OCI-LY1 (cell line): Measurements from ENCODE around the gene GPR75.
"Not testable (repeated sequence)": the region's sequence is repeated elsewhere in the genome, so short reads cannot be mapped to it uniquely, and the experiment has no call there.

ENCODE experiments used
- H2AFZ ChIP-seq: fragments of 200-600 bp; sonication (generic), shearing (Covaris generic); 2 replicates; pipeline ENCODE4 v1.6.0; 2014; ENCODE audit warnings: antibody characterized with exemption, mild to moderate bottlenecking, low read length
- H3F3A ChIP-seq: fragments of 200-600 bp; sonication (generic), shearing (Covaris generic); 2 replicates; pipeline ENCODE4 v1.6.0; 2014; ENCODE audit warnings: mild to moderate bottlenecking, antibody characterized with exemption, low read length, moderate library complexity; ENCODE audit not compliant: insufficient read depth
- H3K27ac ChIP-seq: fragments of 200-600 bp; sonication (generic); 2 replicates; pipeline ENCODE4 v1.5.1; 2014; ENCODE audit warnings: low read length, mixed run types, mild to moderate bottlenecking, low read depth; ENCODE audit not compliant: poor library complexity, severe bottlenecking
- H3K27me3 ChIP-seq: fragments of 200-600 bp; sonication (generic); 2 replicates; pipeline ENCODE4 v1.6.0; 2014; ENCODE audit warnings: antibody characterized with exemption, mild to moderate bottlenecking, low read length, moderate library complexity; ENCODE audit not compliant: insufficient read depth
- H3K36me3 ChIP-seq: fragments of 200-600 bp; sonication (generic); 2 replicates; pipeline ENCODE4 v1.6.1; 2014; ENCODE audit warnings: mild to moderate bottlenecking, antibody characterized with exemption, low read length, moderate library complexity, mixed read lengths; ENCODE audit not compliant: insufficient read depth
- H3K4me1 ChIP-seq: fragments of 200-600 bp; sonication (generic); 2 replicates; pipeline ENCODE4 v1.5.1; 2014; ENCODE audit warnings: mild to moderate bottlenecking, low read length, moderate library complexity; ENCODE audit not compliant: insufficient read depth, severe bottlenecking
- H3K4me2 ChIP-seq: fragments of 200-600 bp; sonication (generic), shearing (Covaris generic); 2 replicates; pipeline ENCODE4 v1.6.1; 2014; ENCODE audit warnings: low read length
- H3K4me3 ChIP-seq: fragments of 200-600 bp; sonication (generic); 2 replicates; pipeline ENCODE4 v1.5.1; 2014; ENCODE audit warnings: low read length, low read depth, mild to moderate bottlenecking, mixed read lengths; ENCODE audit not compliant: poor library complexity, severe bottlenecking
- H3K79me2 ChIP-seq: fragments of 200-600 bp; shearing (Covaris generic); 2 replicates; pipeline ENCODE4 v1.6.1; 2016; ENCODE audit warnings: mixed run types, low read length, mixed read lengths; ENCODE audit not compliant: insufficient read depth
- H3K9ac ChIP-seq: fragments of 200-600 bp; sonication (generic), shearing (Covaris generic); 2 replicates; pipeline ENCODE4 v1.6.1; 2014; ENCODE audit warnings: mild to moderate bottlenecking, low read length, mixed read lengths
- H3K9me2 ChIP-seq: fragments of 200-600 bp; sonication (generic), shearing (Covaris generic); 2 replicates; pipeline ENCODE4 v1.6.1; 2014; ENCODE audit warnings: low read depth, mild to moderate bottlenecking, low read length, mixed read lengths
- H3K9me3 ChIP-seq: fragments of 200-600 bp; shearing (Covaris generic); 2 replicates; pipeline ENCODE4 v1.6.1; 2014; ENCODE audit warnings: low read length, mixed read lengths
- H4K20me1 ChIP-seq: fragments of 200-600 bp; sonication (generic), shearing (Covaris generic); 2 replicates; pipeline ENCODE4 v1.6.0; 2016; ENCODE audit warnings: mild to moderate bottlenecking, low read length; ENCODE audit not compliant: insufficient read depth
- EZH2 ChIP-seq: fragments of 200-600 bp; sonication (generic), shearing (Covaris generic); IDR thresholded peaks from 2 replicates; pipeline ENCODE4 v1.8.0; 2017; ENCODE audit warnings: borderline replicate concordance, mixed run types, mild to moderate bottlenecking, antibody characterized with exemption, low read length, moderate library complexity, mixed read lengths
- TF ChIP-seq, protein P1 (sequence below): fragments of 200-600 bp; sonication (generic), shearing (Covaris generic); IDR thresholded peaks from 2 replicates; pipeline ENCODE4 v1.5.1; 2017; ENCODE audit warnings: mild to moderate bottlenecking, antibody characterized with exemption, low read length, moderate library complexity, mixed read lengths

GPR75 gene

DNA sequence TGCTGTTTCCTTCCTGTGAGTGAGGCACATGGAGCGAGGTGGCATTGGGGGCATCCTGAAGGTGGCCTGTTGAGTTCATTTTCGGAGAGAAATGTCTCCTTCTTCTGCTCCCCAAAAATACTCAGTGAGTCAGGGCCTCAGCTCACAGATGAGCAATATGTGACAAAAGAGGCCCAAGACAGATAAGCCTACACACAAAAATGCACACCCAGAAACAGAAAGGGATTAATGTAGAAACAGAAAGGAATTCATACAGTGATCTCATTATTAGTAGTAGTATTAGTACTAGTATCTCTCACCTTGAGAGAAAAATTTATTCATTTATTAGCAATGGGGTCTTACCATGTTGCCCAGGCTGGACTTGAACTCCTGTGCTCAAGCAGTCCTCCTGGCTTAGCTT is 5.1 kb downstream of the GPR75 start:
- H3K27ac ChIP-seq: no peak overlapping the region
- no peak overlapping the region for H3K4me3 ChIP-seq
- H3K4me2 ChIP-seq: no peak overlapping the region
- H3K27me3 ChIP-seq: no peaks in the 10 kb centered on the region
- no peak overlapping the region for H3K9ac ChIP-seq
- H4K20me1 ChIP-seq: no peaks in the 10 kb centered on the region
- TF ChIP-seq, protein P1, sequence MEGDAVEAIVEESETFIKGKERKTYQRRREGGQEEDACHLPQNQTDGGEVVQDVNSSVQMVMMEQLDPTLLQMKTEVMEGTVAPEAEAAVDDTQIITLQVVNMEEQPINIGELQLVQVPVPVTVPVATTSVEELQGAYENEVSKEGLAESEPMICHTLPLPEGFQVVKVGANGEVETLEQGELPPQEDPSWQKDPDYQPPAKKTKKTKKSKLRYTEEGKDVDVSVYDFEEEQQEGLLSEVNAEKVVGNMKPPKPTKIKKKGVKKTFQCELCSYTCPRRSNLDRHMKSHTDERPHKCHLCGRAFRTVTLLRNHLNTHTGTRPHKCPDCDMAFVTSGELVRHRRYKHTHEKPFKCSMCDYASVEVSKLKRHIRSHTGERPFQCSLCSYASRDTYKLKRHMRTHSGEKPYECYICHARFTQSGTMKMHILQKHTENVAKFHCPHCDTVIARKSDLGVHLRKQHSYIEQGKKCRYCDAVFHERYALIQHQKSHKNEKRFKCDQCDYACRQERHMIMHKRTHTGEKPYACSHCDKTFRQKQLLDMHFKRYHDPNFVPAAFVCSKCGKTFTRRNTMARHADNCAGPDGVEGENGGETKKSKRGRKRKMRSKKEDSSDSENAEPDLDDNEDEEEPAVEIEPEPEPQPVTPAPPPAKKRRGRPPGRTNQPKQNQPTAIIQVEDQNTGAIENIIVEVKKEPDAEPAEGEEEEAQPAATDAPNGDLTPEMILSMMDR: no peak
- no peak for TF ChIP-seq EZH2
- no peaks in the 10 kb centered on the region for H3F3A ChIP-seq
- peaks cover 69% of the 10 kb centered on the region for H3K36me3 ChIP-seq
- H3K79me2 ChIP-seq: no peaks in the 10 kb centered on the region
- H3K9me3 ChIP-seq: no peaks in the 10 kb centered on the region
- H3K4me1 ChIP-seq: no peaks in the 10 kb centered on the region
- no peak overlapping the region for H2AFZ ChIP-seq
- H3K9me2 ChIP-seq: no peaks in the 10 kb centered on the region

DNA sequence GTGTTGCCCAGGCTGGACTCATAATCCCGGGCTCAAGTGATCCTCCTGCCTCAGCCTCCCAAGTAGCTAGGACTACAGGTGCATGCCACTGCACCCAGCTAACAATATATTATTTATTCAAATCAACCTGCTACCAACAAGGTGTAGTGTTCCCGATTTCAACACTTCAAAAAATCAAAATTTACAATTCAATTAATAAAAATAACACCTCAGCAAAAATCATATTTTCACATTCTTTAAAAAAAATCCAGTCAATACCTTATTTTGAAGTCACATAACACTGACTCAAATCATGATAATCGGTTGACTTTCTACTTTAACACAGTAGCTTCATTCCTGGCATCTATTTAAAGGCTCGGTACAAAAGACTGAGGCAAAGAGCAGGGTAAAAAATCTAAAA is 7.2 kb downstream of the GPR75 start:
- H3K9me2 ChIP-seq: no peaks in the 10 kb centered on the region
- H4K20me1 ChIP-seq: no peaks in the 10 kb centered on the region
- peaks cover 60% of the 10 kb centered on the region for H3K36me3 ChIP-seq
- H3K27ac ChIP-seq: no peak overlapping the region
- no peak overlapping the region for H2AFZ ChIP-seq
- H3K4me2 ChIP-seq: no peak overlapping the region
- H3K27me3 ChIP-seq: no peaks in the 10 kb centered on the region
- H3K9me3 ChIP-seq: no peaks in the 10 kb centered on the region
- no peak overlapping the region for H3K9ac ChIP-seq
- no peak overlapping the region for H3K4me3 ChIP-seq
- no peaks in the 10 kb centered on the region for H3K4me1 ChIP-seq
- no peak for TF ChIP-seq EZH2
- TF ChIP-seq, protein P1: no peak
- H3K79me2 ChIP-seq: no peaks in the 10 kb centered on the region
- no peaks in the 10 kb centered on the region for H3F3A ChIP-seq

DNA sequence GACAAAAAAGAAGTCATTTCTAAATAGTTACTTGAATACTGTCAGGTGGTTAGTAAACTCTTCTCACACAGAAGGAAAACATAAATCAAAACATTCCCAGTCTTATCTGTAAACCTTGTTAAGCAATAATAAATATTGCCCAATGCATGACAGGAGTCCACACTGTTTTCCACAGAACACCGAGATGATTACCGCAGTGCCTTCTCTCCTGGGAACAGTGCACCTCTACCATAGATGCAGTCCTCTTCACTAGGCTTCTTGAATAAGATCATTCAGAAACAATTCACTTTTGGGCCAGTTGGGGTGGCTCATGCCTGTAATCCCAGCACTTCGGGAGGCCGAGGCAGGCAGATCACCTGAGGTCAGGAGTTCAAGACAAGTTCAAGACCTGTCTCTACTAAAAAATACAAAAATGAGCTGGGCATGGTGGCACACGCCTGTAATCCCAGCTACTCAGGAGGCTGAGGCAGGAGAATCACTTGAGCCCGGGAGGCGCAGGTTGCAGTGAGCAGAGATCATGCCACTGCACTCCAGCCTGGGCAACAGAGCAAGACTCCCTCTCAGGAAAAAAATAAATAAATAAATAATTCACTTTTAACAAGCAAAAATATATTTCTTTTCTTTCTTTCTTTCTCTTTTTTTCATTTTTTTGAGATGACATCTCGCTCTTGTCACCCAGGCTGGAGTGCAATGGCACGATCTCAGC is 8.6 kb downstream of the GPR75 start:
- H3K27ac ChIP-seq, H3K27me3 ChIP-seq, H3K4me2 ChIP-seq, H3K9me2 ChIP-seq, H3K9ac ChIP-seq, H2AFZ ChIP-seq, H3K79me2 ChIP-seq, H3K9me3 ChIP-seq, H4K20me1 ChIP-seq, H3K4me1 ChIP-seq, H3F3A ChIP-seq, H3K4me3 ChIP-seq: not testable (repeated sequence)
- peaks cover 53% of the 10 kb centered on the region for H3K36me3 ChIP-seq

DNA sequence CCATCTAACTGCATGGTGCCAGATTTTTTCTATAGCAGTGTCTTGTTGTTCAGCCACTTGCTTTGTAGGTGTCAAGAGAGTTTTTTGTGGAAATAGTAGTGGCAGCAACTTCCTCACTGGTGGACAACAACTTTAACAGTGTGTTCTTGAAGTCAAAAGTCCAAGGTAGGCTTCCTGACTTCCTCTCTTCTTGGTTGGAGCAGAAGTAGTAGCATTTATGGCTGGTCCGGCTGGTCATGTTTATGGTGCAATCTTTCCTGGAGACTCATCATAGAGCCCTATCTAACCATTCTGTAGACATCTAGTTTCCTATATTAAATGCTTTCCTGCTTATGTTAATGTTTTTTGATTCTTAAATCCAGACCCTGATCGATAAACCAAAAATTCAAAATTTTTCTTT is 11.7 kb downstream of the GPR75 start:
- Histone ChIP-seq H3K36me3 (peaks cover 22% of the 10 kb centered on the region; the same call in 1 of the 2 replicates), H3K4me2 (no peak overlapping the region), H3K9me3 (no peaks in the 10 kb centered on the region), H3K9me2 (no peaks in the 10 kb centered on the region), H3K4me3 (no peak overlapping the region), H3F3A (no peaks in the 10 kb centered on the region), H3K79me2 (no peaks in the 10 kb centered on the region), H3K27ac (no peak overlapping the region), H3K27me3 (no peaks in the 10 kb centered on the region), H2AFZ (no peak overlapping the region), H4K20me1 (no peaks in the 10 kb centered on the region), H3K4me1 (no peaks in the 10 kb centered on the region), H3K9ac (no peak overlapping the region)
- TF ChIP-seq EZH2: no peak
- TF ChIP-seq, protein P1: no peak
